ENCODE results near the gene OXT.
"Not testable (repeated sequence)": the region's sequence is repeated elsewhere in the genome, so short reads cannot be mapped to it uniquely, and the experiment has no call there.

Gene OXT

GRCh38 chr20:3071610-3072529, at the start of gene OXT:
Gene OXT, plus strand, starts transcription at chr20:3071620. Its CDS starts 36 bp downstream, at chr20:3071656.
- peak; percentile 80 for DNase-seq

DNA sequence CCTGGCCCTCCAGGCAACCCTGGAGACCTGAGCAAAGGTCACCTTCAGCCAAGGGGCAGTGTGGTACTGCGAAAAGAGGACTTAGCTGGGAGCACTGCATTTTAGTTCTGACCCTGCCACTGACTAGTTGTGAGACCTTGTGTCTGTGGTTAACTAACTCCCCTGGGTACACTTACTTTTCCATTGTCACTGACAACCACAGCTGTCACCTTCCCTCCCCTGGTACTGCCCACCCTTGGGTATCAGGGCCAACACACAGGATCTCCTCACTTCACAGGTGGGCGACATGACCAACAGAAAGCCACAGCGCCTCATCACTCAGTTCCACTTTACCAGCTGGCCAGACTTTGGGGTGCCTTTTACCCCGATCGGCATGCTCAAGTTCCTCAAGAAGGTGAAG, 49.6 kb upstream of the OXT start:
- DNase-seq, result no peak

DNA sequence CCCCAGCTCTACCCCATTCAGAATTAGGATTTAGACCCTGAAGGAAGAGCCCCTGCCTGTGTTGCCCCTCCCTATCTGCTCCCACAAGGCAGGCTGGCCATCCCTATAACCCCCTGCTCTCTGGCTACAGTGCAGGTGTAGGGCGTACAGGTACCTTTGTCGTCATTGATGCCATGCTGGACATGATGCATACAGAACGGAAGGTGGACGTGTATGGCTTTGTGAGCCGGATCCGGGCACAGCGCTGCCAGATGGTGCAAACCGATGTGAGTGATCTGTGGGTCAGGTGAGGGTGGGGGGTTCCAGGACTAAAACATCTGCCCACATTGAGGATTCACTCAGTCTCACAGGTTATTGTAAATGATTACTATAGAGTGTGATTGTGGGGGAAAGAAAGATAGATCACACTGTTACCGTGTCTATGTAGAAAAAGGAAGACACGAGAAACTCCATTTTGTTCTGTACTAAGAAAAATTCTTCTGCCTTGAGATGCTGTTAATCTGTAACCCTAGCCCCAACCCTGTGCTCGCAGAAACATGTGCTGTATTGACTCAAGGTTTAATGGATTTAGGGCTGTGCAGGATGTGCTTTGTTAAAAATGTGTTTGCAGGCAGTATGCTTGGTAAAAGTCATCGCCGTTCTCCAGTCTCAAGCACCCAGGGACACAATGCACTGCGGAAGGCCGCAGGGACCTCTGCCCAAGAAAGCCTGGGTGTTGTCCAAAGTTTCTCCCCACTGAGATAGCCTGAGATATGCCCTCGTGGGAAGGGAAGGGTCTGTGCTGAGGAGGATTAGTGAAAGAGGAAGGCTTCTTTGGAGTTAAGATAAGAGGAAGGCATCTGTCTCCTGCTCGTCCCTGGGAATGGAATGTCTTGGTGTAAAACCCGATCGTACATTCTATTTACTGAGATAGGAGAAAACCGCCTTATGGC, 48.6 kb upstream of the OXT start:
- not testable (repeated sequence) for DNase-seq

DNA sequence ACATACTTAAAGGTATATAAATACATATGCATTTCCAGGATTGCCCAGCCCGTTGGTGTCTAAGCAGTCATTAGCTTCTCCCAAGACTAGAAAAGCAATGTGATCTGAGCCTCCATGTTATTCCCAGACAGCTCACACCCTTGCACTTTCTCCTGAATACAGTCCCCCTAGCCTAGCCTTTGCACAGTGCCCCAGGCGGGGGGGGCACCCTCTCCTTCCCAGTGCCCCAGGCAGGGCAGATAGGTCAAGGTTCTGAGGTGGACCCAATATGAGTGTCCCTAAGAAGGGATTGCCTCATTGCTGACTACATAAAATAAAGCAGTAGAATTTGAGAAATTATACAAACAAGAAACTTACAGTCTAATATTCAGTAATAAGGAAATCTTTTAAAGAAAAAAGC, 43.4 kb upstream of the OXT start:
- DNase-seq, result no peak

DNA sequence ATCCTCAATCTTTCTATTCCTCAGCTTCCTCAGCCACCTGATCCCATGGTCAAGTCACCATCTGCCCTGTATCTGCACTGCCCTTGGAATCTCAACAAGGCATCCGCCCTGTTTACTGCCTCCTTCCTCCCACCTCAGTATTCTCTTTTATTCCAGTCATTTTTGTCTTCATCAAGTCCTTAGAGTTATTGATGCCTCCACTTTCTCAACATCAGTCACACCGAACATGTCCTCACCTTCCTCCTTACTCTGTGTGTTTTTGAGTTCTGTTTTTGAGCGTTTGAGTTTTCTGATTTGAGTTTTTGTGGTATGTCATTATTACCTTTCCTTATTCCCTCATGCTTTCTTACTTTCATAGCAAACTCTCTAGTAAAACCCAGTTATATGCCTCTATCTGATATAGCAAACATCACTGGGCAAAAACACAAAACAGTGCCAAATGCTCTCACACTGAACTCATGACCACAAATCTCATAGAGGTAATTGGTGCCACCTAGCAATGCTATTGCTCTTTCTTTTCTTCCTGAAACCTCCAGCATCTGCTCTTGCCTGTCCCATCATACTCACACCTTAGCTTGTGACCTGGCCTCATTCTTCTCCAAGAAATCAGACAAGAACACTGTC, 39.8 kb upstream of the OXT start:
- DNase-seq, result no peak

DNA sequence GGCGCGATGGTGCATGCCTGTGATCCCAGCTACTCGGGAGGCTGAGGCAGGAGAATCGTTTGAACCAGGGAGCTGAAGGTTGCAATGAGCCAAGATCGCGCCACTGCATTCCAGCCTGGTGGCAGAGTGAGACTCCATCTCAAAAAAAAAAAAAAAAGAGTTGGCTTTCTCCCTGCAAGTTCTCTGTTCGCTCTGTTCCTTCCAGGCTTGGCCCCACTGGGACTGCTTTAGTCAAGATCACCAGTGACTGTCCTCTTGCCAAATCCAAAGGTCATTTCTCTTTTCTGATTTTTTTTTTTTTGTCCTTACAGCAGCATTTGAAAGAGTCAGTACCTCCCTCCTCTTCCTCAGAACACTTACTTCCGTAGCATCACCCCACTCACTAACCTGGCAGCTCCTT, 38.8 kb upstream of the OXT start:
- no peak for DNase-seq

GRCh38 chr20:3037654-3038053, 33.8 kb upstream of the OXT start:
- DNase-seq, result no peak

- DNase-seq, result no peak
Observed at GRCh38 chr20:3038454-3038853, 33.0 kb upstream of the OXT start.

DNA sequence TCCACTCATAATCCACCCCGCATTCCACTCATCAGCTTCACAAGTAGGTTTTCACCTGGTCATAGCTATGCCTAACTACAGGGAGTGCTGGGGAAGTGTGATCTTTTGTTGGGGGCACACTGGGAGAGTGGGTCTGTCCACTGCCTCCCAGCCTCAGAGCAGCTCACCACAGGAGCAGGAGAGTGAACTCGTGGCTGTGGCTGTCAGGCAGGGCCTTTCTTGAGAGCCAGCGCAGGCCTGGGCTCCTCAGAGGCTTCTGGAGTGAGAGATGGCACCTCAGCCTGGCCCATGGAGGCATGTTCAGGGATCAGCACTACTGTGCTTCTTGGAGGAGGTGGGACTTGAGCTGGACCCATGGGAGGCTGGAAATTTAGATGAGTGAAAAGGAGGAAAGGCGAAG, 32.0 kb upstream of the OXT start:
- no peak for DNase-seq

GRCh38 chr20:3040086-3040485, 31.3 kb upstream of the OXT start:
- DNase-seq, result no peak

- DNase-seq, result no peak
Observed at GRCh38 chr20:3041854-3042409, 29.5 kb upstream of the OXT start.

- no peak for DNase-seq
Observed at GRCh38 chr20:3042625-3043024, 28.8 kb upstream of the OXT start.

DNA sequence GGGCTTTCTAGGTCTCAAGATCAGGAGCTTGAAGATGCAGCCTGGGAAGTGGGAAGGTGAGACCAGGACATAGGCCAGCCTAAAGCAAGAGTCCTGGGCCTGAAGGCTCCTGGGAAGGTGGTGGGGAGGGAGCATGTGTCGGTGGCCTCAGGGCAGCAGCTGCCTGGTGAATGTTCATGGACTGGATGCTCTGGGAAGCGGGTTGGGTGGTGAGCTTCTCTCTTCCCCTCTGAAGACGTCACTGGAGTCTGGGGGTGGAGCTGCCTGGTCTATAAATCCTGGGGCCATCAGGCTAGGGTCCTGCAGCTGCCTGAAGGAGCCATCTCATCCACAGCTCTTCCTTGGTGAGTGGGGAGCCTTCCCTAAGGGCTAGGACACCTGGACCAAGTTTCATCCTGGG, 28.1 kb upstream of the OXT start, which contains the start of gene GNRH2:
Gene GNRH2 (plus strand): TSS at position 301 of the 400 bp plus-strand sequence. CDS start 793 bp downstream, outside the sequence.
- DNase-seq, result no peak

DNA sequence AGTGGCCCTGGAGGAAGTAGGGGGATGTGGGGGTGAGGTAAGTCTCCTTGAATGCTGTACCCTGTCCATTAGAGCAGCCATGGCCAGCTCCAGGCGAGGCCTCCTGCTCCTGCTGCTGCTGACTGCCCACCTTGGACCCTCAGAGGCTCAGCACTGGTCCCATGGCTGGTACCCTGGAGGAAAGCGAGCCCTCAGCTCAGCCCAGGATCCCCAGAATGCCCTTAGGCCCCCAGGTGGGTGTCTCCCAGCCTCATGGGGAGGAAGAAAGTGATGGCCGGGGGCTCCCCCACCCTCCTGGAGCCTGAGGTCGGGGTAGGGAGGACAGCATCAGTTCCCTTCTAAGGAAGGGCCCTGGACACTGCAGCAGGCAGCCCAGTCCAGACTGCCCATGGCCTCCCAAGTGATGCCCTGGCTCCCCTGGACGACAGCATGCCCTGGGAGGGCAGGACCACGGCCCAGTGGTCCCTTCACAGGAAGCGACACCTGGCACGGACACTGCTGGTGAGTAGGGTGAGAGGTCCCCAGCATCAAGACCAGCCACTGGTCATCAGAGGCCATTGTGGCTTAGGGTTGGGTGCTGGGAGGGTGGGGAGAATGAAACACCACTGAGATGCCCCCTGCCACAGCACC, 27.0 kb upstream of the OXT start:
- no peak for DNase-seq

DNA sequence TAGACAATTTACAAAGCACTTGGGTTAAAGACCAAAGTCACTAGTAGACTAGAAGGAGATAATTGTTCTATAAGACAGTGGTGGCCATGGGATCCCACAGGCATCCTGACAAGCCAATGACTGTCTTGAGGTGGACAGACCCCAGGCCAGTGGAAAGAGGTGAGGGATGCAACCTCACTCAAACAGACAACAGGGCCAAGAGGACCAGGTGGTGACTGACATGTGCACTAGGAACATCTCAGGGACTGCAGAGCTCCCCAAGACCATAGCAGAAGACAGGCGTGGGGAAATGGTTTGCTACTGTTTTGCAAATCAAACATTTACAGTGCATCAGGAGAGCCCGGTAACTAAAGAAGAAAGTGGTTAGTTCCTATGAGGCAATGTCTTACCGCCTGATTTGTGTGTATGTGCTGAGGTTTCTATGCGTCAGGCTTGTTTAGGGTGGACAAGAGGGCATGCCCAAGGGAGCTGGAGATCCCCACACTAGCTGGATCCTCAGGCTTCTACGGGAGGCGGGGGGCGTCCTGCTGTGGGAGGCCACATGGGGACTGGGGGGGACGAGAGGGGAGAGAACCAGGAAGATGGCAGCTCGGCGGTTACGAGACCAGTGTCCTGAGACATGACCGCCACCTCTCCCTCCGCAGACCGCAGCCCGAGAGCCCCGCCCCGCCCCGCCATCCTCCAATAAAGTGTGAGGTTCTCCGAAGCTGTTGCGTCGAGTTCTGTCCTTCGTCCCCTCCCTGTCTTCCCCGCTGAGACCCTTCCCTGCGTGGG, 26.2 kb upstream of the OXT start:
- peak; percentile 62 for DNase-seq

DNA sequence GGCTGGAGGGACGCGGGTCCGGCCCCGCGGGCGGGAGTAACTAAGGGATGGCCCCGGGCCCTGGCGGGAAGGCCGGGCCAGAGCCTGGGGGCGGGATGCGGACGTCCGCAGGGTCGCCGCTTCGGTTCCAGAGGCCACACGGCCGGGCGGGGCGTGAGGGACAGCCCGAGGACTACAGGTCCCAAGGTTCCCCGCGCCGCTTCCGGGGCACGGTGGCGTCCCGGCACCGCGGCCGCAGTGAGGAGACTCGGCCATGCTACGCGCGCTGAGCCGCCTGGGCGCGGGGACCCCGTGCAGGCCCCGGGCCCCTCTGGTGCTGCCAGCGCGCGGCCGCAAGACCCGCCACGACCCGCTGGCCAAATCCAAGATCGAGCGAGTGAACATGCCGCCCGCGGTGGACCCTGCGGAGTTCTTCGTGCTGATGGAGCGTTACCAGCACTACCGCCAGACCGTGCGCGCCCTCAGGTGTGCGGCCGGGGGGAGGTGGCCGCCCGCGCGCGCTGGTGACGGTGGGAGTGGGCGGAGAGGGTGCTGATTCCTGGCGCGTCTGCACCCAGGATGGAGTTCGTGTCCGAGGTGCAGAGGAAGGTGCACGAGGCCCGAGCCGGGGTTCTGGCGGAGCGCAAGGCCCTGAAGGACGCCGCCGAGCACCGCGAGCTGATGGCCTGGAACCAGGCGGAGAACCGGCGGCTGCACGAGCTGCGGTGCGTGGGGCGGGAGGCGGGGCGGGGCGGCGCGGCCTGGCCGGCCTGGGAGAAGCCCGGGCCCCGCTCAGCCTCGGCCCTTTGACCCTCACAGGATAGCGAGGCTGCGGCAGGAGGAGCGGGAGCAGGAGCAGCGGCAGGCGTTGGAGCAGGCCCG, 25.4 kb upstream of the OXT start, which contains the start of gene MRPS26:
Gene MRPS26 (plus strand): TSS at position 237 of the 861 bp plus-strand sequence. CDS start 17 bp downstream, at position 254.
- DNase-seq, result peak; percentile 78

- no peak for DNase-seq
Observed at GRCh38 chr20:3046677-3047462, 24.6 kb upstream of the OXT start.

GRCh38 chr20:3047486-3048419, 23.7 kb upstream of the OXT start:
- no peak for DNase-seq
